ENCODE data around the gene TNNI3. TPM values are rescaled to one million over a fixed set of nuclear protein-coding genes. Genes with fewer than 3 reads are reported as not detected.

The TNNI3 gene
- total RNA-seq, 1 donor from 2014 or later: 7,865 TPM

DNA sequence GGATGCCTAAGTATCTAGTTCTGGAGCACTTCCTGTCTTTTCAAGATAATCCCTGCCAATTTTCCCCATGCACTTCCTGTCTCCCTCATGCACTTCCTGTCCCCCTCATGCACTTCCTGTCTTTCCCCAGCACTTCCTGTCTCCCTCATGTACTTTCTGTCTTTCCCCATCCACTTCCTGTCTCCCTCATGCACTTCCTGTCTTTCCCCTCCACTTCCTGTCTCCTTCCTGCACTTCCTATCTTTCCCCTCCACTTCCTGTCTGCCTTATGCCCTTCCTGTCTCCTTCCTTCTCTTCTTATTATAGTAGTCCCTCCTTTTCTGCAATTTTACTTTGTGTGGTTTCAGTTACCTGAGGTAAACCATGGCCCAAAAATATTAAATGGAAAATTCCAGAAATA lies 5.5 kb downstream of the TNNI3 start:
- intact Hi-C loops (cut with DNase I): no loop called here
- no peak for DNase-seq (ENCODE audit: low spot score)

DNA sequence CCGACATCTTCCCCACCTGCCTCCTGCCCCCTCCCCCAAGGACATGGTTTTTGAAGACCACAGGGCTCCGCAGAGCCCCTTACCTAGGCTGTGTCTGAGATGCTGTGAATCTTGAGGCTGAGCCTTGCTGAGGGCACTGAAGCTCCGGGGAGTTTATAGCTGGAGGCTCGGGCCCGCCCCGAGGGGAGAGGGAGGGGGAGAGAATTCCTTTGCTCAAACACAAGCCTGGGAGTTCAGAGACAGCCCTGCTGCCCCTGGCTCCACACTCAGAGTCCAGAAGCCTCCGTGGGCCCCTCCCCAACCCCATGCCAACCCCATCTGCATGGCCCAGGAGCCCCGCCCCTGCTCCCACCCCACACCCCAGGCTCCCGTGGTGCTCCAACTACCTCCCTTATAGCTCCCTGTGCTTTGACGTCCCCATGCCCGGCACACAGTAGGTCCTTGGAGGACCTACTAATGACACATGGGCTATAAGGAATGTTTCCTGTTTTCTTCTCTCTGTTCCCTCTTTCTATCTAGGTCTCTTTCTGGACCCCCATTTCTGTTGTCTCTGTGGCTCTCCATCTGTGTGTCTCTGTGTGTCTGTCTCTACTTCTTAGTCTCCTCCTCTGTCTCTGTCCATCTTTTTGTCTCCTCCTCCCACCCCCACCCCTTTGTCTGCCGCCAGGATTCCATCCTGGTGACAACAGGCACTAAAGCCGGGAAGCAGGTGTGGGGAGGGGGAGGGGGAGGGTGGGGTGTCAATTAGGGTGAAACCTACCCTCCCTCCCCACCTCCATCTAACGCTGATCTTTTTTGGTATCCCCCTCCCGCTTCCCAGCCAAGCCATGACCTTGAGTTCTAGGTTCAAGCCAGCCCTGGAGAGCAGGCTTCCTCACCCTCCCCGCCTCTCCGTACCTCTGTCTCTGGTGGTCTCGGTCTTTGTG lies 8.2 kb downstream of the TNNI3 start, which contains the start of gene TNNT1:
Gene TNNT1 (minus strand): TSS at position 129 of the 926 bp plus-strand sequence. CDS start 2,049 bp downstream, outside the sequence.
- DNase-seq (ENCODE audit: low spot score): no peak
- intact Hi-C loops (cut with DNase I): no loop called here

DNA sequence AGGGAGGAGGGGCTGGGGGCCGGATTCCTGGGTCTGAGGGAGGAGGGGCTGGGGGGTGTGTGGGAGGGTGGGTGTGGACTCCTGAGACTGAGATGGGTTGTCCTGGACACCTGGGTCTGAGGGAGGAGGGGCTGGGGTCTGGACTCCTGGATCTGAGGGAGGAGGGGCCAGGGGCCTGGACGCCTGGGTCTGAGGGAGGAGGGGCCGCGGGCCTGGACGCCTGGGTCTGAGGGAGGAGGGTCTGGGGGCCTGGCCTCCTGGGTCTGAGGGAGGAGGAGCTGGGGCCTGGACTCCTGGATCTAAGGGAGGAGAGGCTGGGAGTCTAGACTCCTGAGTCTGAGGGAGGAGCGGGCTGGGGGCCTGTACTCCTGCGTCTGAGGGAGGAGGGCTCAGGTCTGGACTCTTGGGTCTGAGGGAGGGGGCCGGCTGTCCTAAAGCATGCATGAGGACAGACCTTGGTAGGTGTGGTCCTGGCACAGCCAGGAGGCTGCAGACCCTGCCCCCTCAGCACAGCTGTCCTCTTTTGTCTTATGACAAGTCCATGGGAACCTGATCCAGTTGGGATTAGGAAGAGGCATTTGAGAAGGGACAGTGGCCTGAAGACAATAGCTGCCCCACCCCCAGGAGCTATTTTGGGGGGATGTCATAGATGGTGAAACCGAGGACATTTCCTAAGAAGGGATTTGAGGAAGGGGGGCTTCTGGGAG lies 9.8 kb downstream of the TNNI3 start:
- intact Hi-C loops (cut with DNase I): no loop called here
- no peak for DNase-seq (ENCODE audit: low spot score)

DNA sequence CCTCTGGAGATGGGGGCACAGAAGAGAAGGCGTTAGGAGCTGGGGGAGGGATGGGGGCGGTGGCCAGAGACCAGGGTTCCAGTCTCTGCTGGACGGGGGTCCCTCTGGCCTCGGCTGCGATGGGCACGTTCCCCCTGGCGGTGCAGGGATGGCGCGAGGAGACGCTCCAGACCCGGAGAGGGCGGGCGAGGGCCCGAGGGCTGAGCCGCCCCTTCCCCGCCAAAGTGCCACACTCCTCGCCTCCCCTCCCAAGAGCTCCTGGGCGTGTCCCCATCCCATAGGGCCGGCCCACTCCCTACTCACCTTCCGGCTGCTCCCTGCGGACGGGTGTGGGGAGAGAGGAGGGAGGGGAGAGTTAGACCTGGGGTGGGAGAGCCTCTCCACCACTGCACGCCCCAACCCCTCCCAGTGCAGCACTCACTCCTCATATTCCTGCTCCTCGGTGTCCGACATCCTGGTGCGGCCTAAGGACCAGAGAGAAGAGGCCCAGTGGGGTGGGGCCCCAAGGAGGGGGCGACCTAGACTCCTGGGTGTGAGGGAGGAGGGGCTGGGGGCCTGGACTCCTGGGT lies 10.7 kb downstream of the TNNI3 start:
- no peak for DNase-seq (ENCODE audit: low spot score)
- intact Hi-C loops (cut with DNase I): no loop called here

DNA sequence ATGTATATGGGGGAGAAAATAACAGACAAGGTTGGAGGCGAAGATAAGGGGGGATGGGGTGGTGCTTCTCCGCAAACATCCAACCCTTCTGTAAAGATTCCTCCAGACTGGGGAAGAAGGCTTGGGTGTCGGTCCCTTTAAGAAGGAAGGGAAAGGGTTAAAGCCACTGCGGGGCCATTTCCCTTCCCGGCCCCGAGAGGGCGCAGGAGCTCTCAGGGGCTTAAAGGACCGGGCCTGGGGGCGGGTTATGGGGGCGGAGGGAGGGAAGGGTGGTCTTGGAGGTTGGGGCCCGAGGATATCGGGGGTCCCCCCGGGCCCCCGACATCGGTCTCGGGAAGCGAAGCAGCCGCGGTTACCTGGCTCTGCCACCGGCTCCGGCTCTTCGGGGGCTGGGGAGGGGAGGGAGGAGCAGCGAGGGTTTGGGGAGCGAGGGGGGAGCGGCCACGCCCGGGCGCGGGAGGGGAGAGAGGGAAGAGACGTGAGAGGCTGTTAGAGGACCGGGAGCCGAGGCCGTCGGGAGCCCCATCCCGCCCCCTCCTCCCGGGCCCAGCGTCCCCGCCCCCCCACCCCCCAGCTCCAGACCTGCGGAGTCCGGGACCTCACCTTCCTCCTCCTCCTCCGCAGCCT lies 11.3 kb downstream of the TNNI3 start:
- intact Hi-C loops (cut with DNase I): no loop called here
- DNase-seq (ENCODE audit: low spot score): no peak

DNA sequence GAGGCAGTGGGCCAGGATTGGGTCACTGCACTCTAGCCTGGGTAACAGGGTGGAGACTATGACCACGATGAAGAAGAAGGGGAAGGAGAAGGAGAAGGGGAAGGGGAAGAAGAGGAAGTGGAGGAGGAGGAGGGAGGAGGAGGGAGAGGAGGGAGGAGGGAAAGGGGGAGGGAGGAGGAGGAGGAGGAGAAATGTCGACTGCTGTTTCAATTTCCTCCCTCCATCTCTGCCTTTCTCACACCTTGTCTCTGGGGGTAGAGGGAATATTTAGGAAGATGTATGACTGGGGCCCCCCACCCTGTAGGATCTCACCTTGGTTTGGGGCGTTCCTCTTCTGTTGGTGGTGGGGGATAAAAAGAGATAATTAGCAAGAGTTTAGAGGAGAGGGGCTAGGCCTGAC lies 12.3 kb downstream of the TNNI3 start:
- intact Hi-C loops (cut with DNase I): no loop called here
- no peak for DNase-seq (ENCODE audit: low spot score)

DNA sequence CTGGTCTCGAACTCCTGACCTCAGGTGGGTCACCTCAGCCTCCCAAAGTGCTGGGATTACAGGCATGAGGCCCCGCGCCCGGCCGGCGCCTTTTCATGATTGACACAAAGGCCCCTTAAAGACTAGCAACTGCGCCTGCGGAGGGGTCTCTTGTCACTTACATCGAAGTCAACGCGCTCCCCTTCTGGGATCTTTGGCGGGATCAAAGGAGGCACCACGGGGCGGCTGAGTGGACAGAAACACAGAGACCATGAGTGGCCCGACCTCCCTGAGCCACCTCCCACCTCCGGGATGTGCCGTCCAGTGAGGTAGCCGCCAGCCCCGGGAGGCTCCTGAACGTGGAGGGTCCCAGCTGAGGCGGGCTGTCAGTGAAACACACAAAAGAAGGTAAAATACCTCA lies 15.8 kb downstream of the TNNI3 start:
- intact Hi-C loops (cut with DNase I): loop anchor here (5.0 kb wide), 1 partner anchor 266 kb away; the partner anchor contains the start of gene UBE2S
- no peak for DNase-seq (ENCODE audit: low spot score)

DNA sequence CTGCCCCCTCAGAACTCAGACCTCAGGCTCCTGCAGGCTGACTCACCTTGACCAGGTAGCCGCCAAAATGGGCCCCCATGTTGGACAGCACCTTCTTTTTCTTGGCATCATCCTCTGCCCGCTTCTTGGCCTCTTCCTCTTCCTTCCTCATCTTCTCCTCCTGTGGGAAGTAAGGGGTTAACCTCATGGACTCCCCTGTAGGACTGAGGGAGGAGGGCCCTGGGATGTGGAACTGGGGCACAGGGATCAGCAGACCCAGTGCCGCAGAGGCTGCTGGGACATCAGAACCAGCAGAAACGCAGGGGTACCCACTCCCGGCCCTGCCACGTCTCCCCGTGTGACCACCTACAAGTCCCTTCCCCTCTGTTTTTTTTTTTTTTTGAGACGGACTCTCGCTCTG lies 19.6 kb downstream of the TNNI3 start:
- intact Hi-C loops (cut with DNase I): no loop called here
- DNase-seq (ENCODE audit: low spot score): no peak

DNA sequence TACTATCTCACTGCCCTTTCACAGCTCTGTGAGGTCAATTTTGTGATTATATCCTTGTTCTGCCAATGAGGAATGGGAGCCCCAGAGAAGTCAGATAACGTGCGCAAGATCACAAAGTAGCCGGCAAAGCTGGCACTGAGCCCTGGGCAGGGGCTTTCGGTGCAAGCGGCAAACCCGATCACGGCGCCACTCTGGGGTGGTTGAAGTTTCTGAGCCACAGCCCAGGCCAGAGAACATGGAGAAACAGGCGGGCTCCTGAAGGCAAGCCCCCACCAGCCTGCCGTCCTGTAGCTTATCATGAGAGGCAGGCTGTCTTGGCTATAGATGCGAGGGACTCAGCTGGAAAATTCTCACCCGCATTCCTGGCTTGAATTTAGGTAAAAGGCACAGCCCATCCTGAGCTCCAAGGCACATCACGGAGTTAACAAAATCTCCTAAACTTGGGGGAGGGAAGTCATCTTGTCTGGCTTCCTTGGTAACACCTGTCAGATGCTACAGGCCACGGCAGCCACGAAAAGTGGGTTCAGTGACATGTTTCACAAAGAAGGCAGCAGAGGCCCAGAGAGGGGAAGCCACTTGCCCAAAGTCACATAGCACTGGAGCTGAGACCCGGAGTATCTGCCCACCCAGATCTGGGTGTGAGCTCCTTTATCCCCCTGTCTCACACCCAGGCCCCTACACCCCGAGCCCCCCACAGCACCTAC lies 21.0 kb downstream of the TNNI3 start:
- intact Hi-C loops (cut with DNase I): no loop called here
- DNase-seq (ENCODE audit: low spot score): no peak

DNA sequence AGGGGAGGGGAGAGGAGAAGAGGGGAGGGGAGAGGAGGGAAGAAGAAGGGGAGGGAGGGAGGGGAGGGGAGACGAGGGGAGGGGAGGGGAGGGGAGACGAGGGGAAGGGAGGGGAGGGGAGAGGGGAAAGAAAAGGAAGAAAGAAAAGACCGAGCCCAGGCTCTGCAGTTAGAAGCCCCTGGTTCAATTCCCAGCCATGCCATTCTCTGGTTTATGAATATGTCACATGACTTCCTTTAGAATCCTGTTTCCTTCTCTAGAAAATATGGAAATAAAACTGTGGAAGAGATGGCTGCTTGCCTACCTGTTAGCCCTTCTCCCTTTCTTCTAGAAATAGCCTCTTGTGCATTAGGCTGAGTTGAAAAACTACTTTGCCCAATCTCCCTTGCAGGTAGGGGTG lies 22.8 kb downstream of the TNNI3 start:
- intact Hi-C loops (cut with DNase I): no loop called here

DNA sequence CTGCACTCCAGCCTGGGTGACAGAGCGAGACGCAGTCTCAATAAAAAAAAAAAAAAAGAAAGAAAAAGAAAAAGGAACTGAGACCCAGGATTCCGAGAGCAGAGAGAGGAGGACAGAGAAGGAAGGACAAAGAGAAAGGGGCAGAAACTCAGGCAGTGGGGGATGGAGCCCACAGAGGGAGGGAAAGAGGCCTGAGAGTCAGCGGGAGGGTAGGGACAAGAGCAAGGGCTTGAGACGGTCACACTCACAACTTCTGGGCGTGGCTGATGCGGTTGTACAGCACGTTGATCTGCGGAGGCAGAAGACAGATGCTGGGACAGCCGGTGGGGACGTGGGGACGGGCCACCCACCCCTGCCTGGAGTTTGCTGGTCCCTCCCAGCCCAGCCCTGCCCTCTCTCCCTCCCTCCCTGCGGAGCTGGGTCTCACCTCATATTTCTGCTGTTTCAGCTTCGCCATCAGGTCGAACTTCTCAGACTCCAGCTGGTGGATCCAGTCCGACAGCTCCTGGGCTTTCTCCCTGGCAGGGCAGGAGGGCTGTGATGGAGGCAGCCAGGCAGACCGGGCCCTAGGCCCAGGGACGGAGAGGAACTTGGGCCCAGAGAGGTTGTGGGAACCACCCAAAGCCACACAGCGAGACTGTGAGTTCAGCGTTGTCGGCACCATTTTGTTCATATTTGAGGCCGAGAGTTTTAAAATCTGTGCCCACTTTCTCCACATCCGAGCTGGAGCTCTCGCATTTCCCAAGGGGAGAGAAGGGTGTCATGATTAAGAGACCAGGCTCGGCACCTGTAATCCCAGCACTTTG lies 23.7 kb downstream of the TNNI3 start:
- intact Hi-C loops (cut with DNase I): no loop called here
- no peak for DNase-seq (ENCODE audit: low spot score)

More for the DNA sequence above, 22.8 kb downstream of the TNNI3 start:
- DNase-seq (ENCODE audit: low spot score): no peak

DNA sequence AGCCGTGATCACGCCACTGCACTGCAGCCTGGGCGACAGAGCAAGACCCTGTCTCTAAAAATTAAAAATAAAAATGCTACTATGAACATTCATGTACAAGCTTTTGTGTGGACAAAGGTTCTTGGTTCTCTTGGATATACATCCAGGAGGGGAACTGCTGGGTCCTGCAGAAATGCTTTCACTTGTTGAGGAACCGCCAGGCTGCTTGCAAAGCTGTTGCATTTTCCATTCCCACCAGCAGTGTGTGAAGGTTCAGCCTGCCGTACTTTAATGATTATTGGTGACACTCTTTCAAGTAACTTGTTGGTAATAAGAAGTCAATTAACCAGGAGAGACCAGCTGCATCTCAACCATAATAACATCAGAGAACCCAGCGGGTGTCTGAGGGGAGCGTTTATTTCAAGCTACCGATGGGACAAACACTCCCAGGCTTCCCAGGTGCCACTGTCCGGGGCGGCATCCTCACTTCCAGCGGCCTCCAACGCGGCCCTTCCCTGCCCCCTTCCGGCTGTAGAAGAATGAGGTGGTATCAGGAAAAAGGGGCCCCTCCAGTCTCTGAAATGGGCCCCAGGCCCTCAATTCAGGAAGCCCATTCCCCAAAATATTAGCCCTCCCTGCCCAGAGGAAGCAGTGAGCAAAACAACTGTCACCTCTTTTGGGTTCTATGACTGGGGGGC lies 24.9 kb downstream of the TNNI3 start:
- DNase-seq (ENCODE audit: low spot score): no peak
- intact Hi-C loops (cut with DNase I): no loop called here

DNA sequence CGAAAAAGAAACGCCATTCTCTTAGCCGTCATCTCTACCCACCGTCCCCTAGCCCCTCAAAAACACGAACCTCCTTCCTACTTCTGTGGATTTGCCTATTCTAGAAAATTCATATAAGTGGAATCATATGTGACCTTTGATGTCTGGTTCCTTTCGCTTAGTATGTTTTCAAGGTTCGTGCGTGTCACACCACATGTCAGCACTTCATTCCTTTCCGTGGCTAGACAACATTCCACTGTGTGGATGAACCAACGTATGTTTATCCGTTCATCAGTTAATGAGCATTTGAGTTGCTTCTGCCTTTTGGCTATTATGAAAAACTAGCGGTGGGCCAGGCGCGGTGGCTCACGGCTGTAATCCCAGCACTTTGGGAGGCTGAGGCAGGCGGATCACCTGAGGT lies 26.1 kb downstream of the TNNI3 start:
- no peak for DNase-seq (ENCODE audit: low spot score)
- intact Hi-C loops (cut with DNase I): no loop called here

DNA sequence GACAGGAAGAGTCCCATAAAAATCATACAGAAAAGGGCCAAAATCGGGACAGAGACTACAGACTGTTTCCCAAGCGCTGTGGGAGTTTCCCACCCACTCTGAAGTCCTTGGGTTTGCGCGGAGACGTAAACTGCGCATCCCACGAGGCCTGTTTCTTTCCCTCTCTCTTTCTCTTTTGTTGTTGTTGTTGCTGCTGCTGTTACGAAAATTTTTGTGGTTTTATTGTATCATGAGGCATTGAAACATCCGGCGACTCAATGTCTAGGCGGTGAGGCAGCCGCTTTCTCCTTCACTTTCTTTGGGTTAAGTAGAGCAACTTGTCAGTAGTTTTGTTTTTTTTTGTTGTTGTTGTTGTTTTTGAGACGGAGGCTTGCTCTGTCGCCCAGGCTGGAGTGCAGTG lies 38.5 kb downstream of the TNNI3 start:
- intact Hi-C loops (cut with DNase I): no loop called here
- no peak for DNase-seq (ENCODE audit: low spot score)

DNA sequence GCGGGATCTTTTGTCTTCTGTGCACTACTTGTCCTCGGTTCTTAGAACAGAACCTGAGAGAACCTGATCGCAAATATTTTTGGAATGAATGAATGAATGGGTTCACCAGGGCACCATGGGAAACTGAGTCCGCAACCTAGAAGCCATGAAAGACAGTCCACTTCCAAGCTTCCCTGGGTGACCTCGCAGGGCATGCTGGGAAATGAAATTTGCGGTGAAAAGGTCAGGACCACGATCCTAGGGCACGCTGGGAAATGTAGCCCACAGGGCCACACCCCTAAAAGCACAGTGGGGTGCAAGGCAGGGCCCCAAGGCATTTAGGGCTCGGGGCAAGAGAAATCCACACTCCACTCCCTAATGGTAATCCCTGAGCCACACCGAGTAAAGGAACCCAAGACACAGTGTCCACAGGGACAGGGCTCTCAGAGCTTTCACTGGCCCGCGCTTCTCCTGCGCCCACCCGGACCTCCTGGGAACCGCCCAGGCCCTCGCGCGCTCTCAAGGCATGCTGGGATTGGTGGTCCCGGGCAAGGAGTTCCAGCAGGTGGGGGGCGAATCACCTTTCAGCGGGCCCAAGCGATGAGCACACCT lies 39.0 kb downstream of the TNNI3 start:
- DNase-seq (ENCODE audit: low spot score): no peak
- intact Hi-C loops (cut with DNase I): no loop called here

DNA sequence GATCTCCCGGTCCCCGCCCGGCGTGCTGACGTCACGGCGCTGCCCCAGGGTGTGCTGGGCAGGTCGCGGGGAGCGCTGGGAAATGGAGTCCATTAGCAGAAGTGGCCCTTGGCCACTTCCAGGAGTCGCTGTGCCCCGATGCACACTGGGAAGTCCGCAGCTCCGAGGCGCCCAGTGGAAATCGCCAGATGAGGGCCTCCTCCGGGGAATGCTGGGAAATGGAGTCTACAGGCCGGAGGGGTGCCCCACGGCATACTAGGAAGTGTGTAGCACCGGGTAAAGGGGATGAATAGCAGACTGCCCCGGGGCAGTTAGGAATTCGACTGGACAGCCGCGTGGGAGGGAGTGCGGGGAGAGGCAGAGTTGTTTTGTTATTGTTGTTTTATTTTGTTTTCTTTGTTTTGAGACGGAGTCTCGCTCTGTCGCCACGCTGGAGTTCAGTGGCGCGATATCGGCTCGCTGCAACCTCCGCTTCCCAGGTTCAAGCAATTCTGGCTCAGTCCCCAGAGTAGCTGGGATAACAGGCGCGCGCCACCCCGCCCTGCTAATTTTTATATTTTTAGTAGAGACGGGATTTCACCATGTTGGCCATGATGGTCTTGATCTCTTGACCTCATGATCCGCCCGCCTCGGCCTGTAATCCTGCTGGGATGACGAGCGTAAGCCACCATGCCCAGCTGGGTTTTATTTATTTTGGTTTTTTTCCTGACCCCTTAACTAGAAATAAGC lies 39.7 kb downstream of the TNNI3 start:
- intact Hi-C loops (cut with DNase I): loop anchor here (2.0 kb wide), 1 partner anchor 41 kb away; no protein-coding TSS in a partner anchor

More for the DNA sequence above, 39.7 kb downstream of the TNNI3 start:
- peak; percentile 100 for DNase-seq (ENCODE audit: low spot score)
